LNCaP clone FGC (cell line): Measurements from ENCODE around the gene MICALL1.

Experiments used
- DNase-seq: peaks from one replicate; pipeline ENCODE4 v3.0.0-alpha.2; 2011; ENCODE audit warnings: low read depth
- H3K4me3 ChIP-seq: 2 replicates; pipeline ENCODE4 v1.5.1; 2011; ENCODE audit warnings: mild to moderate bottlenecking, low read depth, low read length, control low read depth
- CTCF ChIP-seq: IDR thresholded peaks from 2 replicates; pipeline ENCODE4 v1.5.1; 2012; ENCODE audit warnings: mild to moderate bottlenecking; ENCODE audit not compliant: control insufficient read depth, insufficient read depth; ENCODE audit errors: extremely low read depth

The MICALL1 gene

GRCh38 chr22:37959231-37959825 is 53.2 kb downstream of the MICALL1 start:
- TF ChIP-seq CTCF: no peak
- no peak for DNase-seq
- H3K4me3 ChIP-seq: no peak overlapping the region

GRCh38 chr22:37961062-37961461 is 55.0 kb downstream of the MICALL1 start:
- no peak for TF ChIP-seq CTCF
- no peak overlapping the region for H3K4me3 ChIP-seq
- no peak for DNase-seq

- no peak overlapping the region for H3K4me3 ChIP-seq
- no peak for DNase-seq
- TF ChIP-seq CTCF: no peak
These were observed 60.0 kb downstream of the MICALL1 start for GRCh38 chr22:37965940-37966664.

- no peak overlapping the region for H3K4me3 ChIP-seq
- no peak for DNase-seq
- no peak for TF ChIP-seq CTCF
These were observed 61.0 kb downstream of the MICALL1 start for GRCh38 chr22:37967147-37967546.

GRCh38 chr22:37967637-37968451 is 61.7 kb downstream of the MICALL1 start:
- TF ChIP-seq CTCF: no peak

GRCh38 chr22:37968452-37969251 is 62.6 kb downstream of the MICALL1 start:
- TF ChIP-seq CTCF: no peak
- no peak overlapping the region for H3K4me3 ChIP-seq
- no peak for DNase-seq

More at GRCh38 chr22:37967637-37968451, 61.7 kb downstream of the MICALL1 start:
- no peak overlapping the region for H3K4me3 ChIP-seq
- DNase-seq: no peak
